COLO668 (cell line): ENCODE measurements around the gene BCL6.
A peak's percentile ranks its signal among the peaks of the same experiment; 100 is the strongest.

Source experiments
- DNase-seq: peaks from one replicate; lab custom pipeline; 2025; ENCODE audit not compliant: unreplicated experiment; lab: John Stamatoyannopoulos, UW

Gene BCL6

GRCh38 chr3:187678726-187679268 is 66.5 kb downstream of the BCL6 start:
- peak; percentile 37 for DNase-seq

- no peak for DNase-seq
Observed at GRCh38 chr3:187677604-187678003, 67.7 kb downstream of the BCL6 start.

GRCh38 chr3:187673012-187673411 is 72.3 kb downstream of the BCL6 start:
- no peak for DNase-seq
